Muscle layer of duodenum (tissue), 2 donors: ENCODE data around the gene CHRNB2.

Experiments used
- H3K27ac ChIP-seq: one replicate; pipeline ENCODE4 v1.7.0; 2013; ENCODE audit warnings: mild to moderate bottlenecking, low read length
- H3K27me3 ChIP-seq: one replicate; pipeline ENCODE4 v1.7.0; 2013; ENCODE audit warnings: low read depth, mild to moderate bottlenecking, control low read depth, low read length
- H3K36me3 ChIP-seq, 2 donors: one replicate each; pipeline ENCODE4 v1.7.0; 2013; ENCODE audit warnings: low read length in 2 of 2, control low read depth in 1 of 2, mild to moderate bottlenecking in 1 of 2; ENCODE audit not compliant: insufficient read depth in 2 of 2, control insufficient read depth in 1 of 2
- H3K4me1 ChIP-seq, 2 donors: one replicate each; pipeline ENCODE4 v1.7.0; 2013; ENCODE audit warnings: low read length in 2 of 2, mild to moderate bottlenecking in 2 of 2, control low read depth in 1 of 2, moderate library complexity in 1 of 2; ENCODE audit not compliant: insufficient read depth in 2 of 2, control insufficient read depth in 1 of 2
- H3K4me3 ChIP-seq, 2 donors: one replicate each; pipeline ENCODE4 v1.7.0; 2013; ENCODE audit warnings: low read length in 2 of 2, low read depth in 1 of 2, mild to moderate bottlenecking in 1 of 2
- H3K9me3 ChIP-seq, 2 donors: one replicate each; pipeline ENCODE4 v1.7.0; 2013; ENCODE audit warnings: low read length in 2 of 2, control low read depth in 1 of 2, mild to moderate bottlenecking in 1 of 2; ENCODE audit not compliant: control insufficient read depth in 1 of 2
- donor health status: healthy.

CHRNB2 gene

DNA sequence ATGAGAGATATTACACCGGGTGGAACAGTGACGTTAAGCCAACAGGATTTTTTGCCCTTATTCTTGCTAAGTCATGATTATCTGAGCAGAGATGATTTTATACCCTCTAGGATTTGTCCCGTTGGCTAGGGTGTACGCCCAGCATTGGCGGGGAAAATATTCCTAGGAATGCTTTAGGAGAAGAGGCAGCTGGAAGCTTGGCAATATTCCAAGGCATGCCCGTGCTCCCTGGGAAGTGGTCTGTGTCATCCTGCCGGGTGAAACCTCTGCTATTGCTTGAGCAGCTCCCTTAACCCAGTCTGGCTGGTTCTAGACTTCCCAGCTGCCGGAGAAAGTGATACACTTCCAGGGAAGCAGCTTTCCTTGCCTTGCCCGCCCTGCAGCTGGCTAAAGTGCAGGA is 16.2 kb downstream of the CHRNB2 start:
- Histone ChIP-seq H3K36me3 (peaks cover 91 to 97% of the 10 kb centered on the region in 2 donors), H3K27ac (no peak overlapping the region), H3K27me3 (no peaks in the 10 kb centered on the region), H3K4me3 (no peak overlapping the region), H3K9me3 (no peaks in the 10 kb centered on the region), H3K4me1 (peaks cover 0 to 7% of the 10 kb centered on the region in 2 donors)

DNA sequence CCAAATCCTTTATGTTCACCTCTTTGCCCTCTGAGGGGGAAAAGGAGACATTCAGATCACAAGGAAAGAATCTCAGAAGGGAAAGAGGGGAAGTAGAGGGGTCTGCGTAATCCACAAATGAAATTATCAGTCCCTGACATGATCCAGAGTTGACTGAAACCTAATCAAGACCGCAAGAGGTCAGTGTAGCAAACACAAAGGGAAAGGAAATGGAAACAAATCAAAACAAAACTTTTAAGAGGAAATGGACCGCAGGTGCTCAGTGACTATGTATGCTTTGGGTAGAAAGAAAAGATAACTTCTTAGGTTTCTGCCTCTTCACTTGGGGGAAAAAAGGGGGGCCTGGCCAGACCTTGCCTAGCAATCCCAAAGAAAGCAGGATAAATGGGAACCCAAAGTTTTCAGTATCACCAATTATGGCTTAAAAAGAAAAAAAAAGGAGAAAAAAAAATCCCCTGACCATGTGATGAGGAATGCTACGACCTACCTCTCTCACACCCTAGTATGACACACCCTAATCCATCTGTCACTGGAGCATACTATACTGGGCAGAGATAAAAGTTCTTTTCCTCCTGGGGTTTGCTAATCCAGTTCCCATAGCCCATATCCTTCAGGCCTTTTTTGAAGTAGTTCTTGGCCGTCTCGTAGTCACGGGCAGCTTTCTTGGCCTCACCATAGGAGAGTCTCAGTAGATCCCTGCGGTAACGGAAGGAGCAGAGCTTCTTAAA is 16.9 kb downstream of the CHRNB2 start:
- Histone ChIP-seq H3K36me3 (peaks cover 91 to 100% of the 10 kb centered on the region in 2 donors), H3K9me3 (no peaks in the 10 kb centered on the region), H3K4me3 (no peak overlapping the region), H3K27ac (no peak overlapping the region), H3K27me3 (no peaks in the 10 kb centered on the region), H3K4me1 (peaks cover 0 to 7% of the 10 kb centered on the region in 2 donors)

- Histone ChIP-seq H3K27ac (no peak overlapping the region), H3K9me3 (no peaks in the 10 kb centered on the region), H3K27me3 (no peaks in the 10 kb centered on the region), H3K4me3 (no peak overlapping the region), H3K36me3 (peaks cover 87 to 98% of the 10 kb centered on the region in 2 donors), H3K4me1 (peaks cover 0 to 7% of the 10 kb centered on the region in 2 donors)
Observed at GRCh38 chr1:154586231-154586630, 18.7 kb downstream of the CHRNB2 start.

DNA sequence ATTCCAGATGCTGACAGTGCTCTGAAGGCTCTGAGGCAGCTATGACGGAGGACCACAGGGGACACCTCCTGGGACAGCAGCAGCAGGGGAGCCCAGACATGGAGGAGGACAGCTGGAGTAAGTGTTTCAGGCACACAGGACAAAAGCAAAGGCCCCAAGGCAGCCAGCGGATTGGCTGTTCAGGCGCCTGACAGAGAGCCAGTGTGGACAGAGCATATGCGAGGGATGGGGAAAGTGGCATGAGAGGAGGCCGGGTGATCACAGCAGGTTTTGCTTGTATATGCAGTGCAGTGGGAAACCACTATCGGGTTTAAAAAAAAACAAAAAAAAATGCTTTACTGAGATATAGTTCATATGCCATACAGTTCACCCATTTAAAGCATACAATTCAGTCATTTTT is 19.1 kb downstream of the CHRNB2 start:
- H3K4me1 ChIP-seq: peaks cover 0 to 7% of the 10 kb centered on the region in 2 donors
- H3K36me3 ChIP-seq: peaks cover 87 to 98% of the 10 kb centered on the region in 2 donors
- no peaks in the 10 kb centered on the region for H3K9me3 ChIP-seq
- H3K4me3 ChIP-seq: no peak overlapping the region
- no peaks in the 10 kb centered on the region for H3K27me3 ChIP-seq
- no peak overlapping the region for H3K27ac ChIP-seq

- H3K4me3 ChIP-seq: no peak overlapping the region
- no peaks in the 10 kb centered on the region for H3K4me1 ChIP-seq
- peaks cover 84 to 95% of the 10 kb centered on the region in 2 donors for H3K36me3 ChIP-seq
- no peaks in the 10 kb centered on the region for H3K27me3 ChIP-seq
- no peak overlapping the region for H3K27ac ChIP-seq
- no peaks in the 10 kb centered on the region for H3K9me3 ChIP-seq
Observed at GRCh38 chr1:154589780-154590179, 22.2 kb downstream of the CHRNB2 start.

GRCh38 chr1:154590756-154591155 is 23.2 kb downstream of the CHRNB2 start:
- Histone ChIP-seq H3K4me3 (no peak overlapping the region), H3K27ac (no peak overlapping the region), H3K27me3 (no peaks in the 10 kb centered on the region), H3K4me1 (no peaks in the 10 kb centered on the region), H3K36me3 (peaks cover 79 to 92% of the 10 kb centered on the region in 2 donors), H3K9me3 (no peaks in the 10 kb centered on the region)

- Histone ChIP-seq H3K4me1 (no peaks in the 10 kb centered on the region), H3K36me3 (peaks cover 77 to 92% of the 10 kb centered on the region in 2 donors), H3K9me3 (no peaks in the 10 kb centered on the region), H3K27me3 (no peaks in the 10 kb centered on the region), H3K4me3 (no peak overlapping the region), H3K27ac (no peak overlapping the region)
Observed at GRCh38 chr1:154591206-154591605, 23.6 kb downstream of the CHRNB2 start.

DNA sequence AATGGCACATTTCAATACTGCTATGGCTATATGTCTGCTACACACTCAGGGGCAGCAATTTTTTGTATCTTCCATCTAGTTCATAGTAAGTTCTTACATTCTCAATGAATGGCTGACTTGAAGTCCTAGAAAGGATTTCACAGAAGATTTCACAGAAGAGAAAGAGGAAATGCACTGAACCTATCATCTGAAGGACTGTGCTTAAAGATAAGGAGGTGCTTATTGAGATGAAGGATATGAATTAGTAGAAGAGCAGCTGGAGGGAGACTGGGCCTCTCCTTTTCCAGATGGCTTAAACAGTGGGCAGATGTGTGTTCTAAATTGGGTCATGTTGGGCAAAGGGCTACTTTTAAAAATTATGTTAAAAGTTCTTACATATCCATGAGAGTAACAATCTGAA is 25.8 kb downstream of the CHRNB2 start:
- Histone ChIP-seq H3K4me3 (no peak overlapping the region), H3K27ac (no peak overlapping the region), H3K36me3 (peaks cover 77 to 92% of the 10 kb centered on the region in 2 donors), H3K9me3 (no peaks in the 10 kb centered on the region), H3K27me3 (no peaks in the 10 kb centered on the region), H3K4me1 (no peaks in the 10 kb centered on the region)

GRCh38 chr1:154594811-154595210 is 27.2 kb downstream of the CHRNB2 start:
- Histone ChIP-seq H3K4me1 (peaks cover 0 to 11% of the 10 kb centered on the region in 2 donors), H3K36me3 (peaks cover 77 to 90% of the 10 kb centered on the region in 2 donors), H3K27me3 (no peaks in the 10 kb centered on the region), H3K27ac (no peak overlapping the region), H3K4me3 (no peak overlapping the region), H3K9me3 (no peaks in the 10 kb centered on the region)

DNA sequence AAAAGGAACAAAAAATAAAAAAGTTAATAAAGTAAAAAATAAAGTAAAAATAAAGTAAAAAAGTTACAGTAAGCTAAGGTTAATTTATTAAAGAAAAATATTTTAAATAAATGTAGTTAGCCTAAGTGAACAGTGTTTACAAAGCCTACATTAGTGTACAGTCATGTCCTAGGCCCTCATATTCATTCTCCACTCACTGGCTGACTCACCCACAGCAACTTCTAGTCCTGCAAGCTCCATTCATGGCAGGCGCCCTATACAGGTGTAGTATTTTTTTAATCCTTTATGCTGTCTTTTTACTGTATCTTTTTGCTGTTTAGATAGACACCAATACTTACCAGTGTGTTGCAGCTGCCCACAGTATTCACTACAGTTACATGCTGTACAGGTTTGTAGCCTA is 28.0 kb downstream of the CHRNB2 start:
- H3K4me1 ChIP-seq: peaks cover 0 to 17% of the 10 kb centered on the region in 2 donors
- H3K27me3 ChIP-seq: no peaks in the 10 kb centered on the region
- no peak overlapping the region for H3K27ac ChIP-seq
- no peak overlapping the region for H3K4me3 ChIP-seq
- peaks cover 72 to 84% of the 10 kb centered on the region in 2 donors for H3K36me3 ChIP-seq
- H3K9me3 ChIP-seq: no peaks in the 10 kb centered on the region

- Histone ChIP-seq H3K9me3 (no peaks in the 10 kb centered on the region), H3K4me3 (no peak overlapping the region), H3K27ac (no peak overlapping the region), H3K27me3 (no peaks in the 10 kb centered on the region), H3K4me1 (peaks cover 0 to 36% of the 10 kb centered on the region in 2 donors), H3K36me3 (peaks cover 71 to 74% of the 10 kb centered on the region in 2 donors)
Observed at GRCh38 chr1:154598871-154599635, 31.5 kb downstream of the CHRNB2 start.
